HUES48 (cell line): ENCODE results near the gene RASEF.

ENCODE experiments used
- H3K27ac ChIP-seq: one replicate; pipeline ENCODE4 v1.7.0; 2013; ENCODE audit warnings: low read depth, low read length, inconsistent platforms
- H3K27me3 ChIP-seq: 2 replicates; pipeline ENCODE4 v1.6.1; 2013; ENCODE audit warnings: mild to moderate bottlenecking, low read length; ENCODE audit not compliant: control insufficient read depth, insufficient read depth
- H3K36me3 ChIP-seq: 2 replicates; pipeline ENCODE4 v1.6.1; 2013; ENCODE audit warnings: low read length; ENCODE audit not compliant: control insufficient read depth, insufficient read depth
- H3K4me1 ChIP-seq: 2 replicates; pipeline ENCODE4 v1.6.1; 2013; ENCODE audit warnings: mild to moderate bottlenecking, low read length; ENCODE audit not compliant: control insufficient read depth, insufficient read depth
- H3K4me3 ChIP-seq: 2 replicates; pipeline ENCODE4 v1.5.1; 2013; ENCODE audit warnings: mild to moderate bottlenecking, low read depth, low read length
- H3K9ac ChIP-seq: 2 replicates; pipeline ENCODE4 v1.6.1; 2013; ENCODE audit warnings: mild to moderate bottlenecking, low read depth, low read length, moderate library complexity
- H3K9me3 ChIP-seq: 2 replicates; pipeline ENCODE4 v1.6.1; 2013; ENCODE audit warnings: low read length; ENCODE audit not compliant: control insufficient read depth, insufficient read depth

Gene RASEF

DNA sequence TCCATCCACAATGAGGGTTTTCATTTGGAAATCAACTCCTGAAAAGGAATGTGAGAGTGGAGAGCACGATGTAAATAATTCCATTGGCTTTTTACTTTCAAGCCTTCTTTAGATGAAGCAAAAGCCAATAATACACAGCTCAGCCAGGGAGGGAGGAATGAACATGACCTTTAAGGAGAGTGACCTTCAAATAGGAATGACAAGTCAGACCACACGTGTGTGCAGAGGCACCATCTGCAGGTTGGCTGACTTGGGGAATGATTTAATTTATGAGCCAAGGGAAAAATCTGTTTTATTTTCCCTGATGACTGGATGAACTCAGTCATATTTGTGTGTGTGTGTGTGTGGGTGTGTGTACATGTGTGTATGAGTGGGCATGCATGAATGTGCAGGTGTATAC, 64.5 kb downstream of the RASEF start:
- Histone ChIP-seq H3K9ac (no peak overlapping the region), H3K4me3 (no peak overlapping the region), H3K4me1 (peaks cover 8% of the 10 kb centered on the region; the same call in 1 of the 2 replicates), H3K9me3 (no peaks in the 10 kb centered on the region), H3K27me3 (no peaks in the 10 kb centered on the region), H3K27ac (no peak overlapping the region), H3K36me3 (no peaks in the 10 kb centered on the region)

GRCh38 chr9:82997476-82998140, 65.3 kb downstream of the RASEF start:
- H3K4me3 ChIP-seq: no peak overlapping the region
- H3K36me3 ChIP-seq: no peaks in the 10 kb centered on the region
- H3K27ac ChIP-seq: no peak overlapping the region
- no peaks in the 10 kb centered on the region for H3K27me3 ChIP-seq
- H3K9ac ChIP-seq: no peak overlapping the region
- H3K4me1 ChIP-seq: peaks cover 8% of the 10 kb centered on the region; the same call in 1 of the 2 replicates
- H3K9me3 ChIP-seq: no peaks in the 10 kb centered on the region

DNA sequence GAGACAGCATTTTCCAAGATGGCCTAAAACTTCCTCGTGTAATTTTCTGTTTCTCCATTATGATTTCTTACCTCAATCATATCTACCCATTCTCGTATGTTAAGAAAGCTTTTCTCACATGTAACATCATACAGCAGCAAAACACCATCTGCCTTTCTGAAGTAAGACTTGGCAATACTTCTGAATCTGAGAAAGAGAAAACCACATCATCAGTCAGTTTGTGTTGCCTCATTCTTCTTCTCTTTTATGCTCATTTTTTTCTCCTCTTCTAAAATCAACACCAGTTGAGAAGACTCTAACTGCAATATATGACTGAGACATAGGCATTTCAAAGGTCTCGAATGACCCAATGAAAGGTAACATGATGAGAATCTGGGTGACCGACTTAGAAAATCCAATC, 66.0 kb downstream of the RASEF start:
- H3K27me3 ChIP-seq: no peaks in the 10 kb centered on the region
- H3K4me3 ChIP-seq: no peak overlapping the region
- H3K9ac ChIP-seq: no peak overlapping the region
- H3K4me1 ChIP-seq: peaks cover 8% of the 10 kb centered on the region; the same call in 1 of the 2 replicates
- H3K9me3 ChIP-seq: no peaks in the 10 kb centered on the region
- H3K27ac ChIP-seq: no peak overlapping the region
- H3K36me3 ChIP-seq: no peaks in the 10 kb centered on the region

DNA sequence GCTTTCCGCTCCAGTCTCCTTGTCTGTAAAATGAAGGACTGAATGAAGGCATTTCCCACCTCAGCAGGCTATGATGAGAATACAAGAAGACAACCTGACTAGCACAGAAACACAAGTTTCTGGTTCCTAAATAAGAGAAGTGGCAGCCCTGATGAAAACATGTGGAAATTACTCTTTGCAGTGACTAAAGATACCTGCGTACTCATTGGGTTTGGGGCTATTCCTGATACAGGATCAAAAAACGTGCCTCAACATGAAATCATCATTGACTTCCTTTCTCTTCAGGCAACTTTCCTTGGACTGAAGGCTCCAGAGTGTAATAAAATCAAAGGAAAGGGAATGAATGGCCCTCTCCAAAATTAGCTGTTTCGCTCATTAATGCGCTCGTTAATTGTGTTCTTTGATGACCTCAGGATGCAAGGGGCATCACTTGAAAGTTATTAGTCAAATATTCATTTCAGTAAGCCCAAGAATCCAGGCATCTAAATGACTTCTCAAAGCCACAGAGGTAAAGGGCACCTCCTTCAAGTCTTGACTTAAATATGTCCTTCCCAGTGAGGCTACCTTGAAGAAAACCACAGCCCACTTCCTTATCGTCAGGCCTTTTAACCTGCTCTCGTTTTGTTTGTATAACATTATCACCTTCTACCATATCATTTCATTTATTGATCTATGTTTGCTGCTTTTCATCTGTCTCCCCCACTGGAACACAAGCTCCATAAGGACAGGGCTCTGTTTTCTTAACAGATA, 68.9 kb downstream of the RASEF start:
- H3K4me3 ChIP-seq: no peak overlapping the region
- no peaks in the 10 kb centered on the region for H3K36me3 ChIP-seq
- H3K27me3 ChIP-seq: no peaks in the 10 kb centered on the region
- H3K4me1 ChIP-seq: peaks cover 8% of the 10 kb centered on the region; the same call in 1 of the 2 replicates
- H3K27ac ChIP-seq: no peak overlapping the region
- H3K9ac ChIP-seq: no peak overlapping the region
- H3K9me3 ChIP-seq: no peaks in the 10 kb centered on the region

DNA sequence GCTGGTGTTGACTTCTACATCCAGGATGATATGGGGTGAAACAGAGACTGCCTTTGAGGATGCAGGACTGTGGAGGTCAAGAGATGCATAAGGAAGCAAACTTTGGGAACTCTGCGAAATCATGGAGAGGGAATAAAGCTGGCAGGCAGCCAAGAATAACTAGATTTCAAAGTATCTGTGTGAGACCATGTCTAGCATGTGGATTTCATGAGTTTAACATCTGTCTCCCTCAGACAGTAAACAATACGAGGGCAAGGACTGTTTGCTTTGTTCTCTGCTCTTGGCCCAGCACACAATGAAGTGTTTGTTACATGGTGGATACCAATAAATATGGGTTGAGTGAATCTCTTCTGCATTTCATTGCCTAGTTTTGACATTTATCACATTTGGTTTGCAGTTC, 71.3 kb downstream of the RASEF start:
- no peaks in the 10 kb centered on the region for H3K9me3 ChIP-seq
- H3K9ac ChIP-seq: no peak overlapping the region
- no peak overlapping the region for H3K27ac ChIP-seq
- no peaks in the 10 kb centered on the region for H3K36me3 ChIP-seq
- H3K4me1 ChIP-seq: no peaks in the 10 kb centered on the region
- H3K4me3 ChIP-seq: no peak overlapping the region
- no peaks in the 10 kb centered on the region for H3K27me3 ChIP-seq

GRCh38 chr9:82989929-82990328, 73.0 kb downstream of the RASEF start:
- Histone ChIP-seq H3K9me3 (no peaks in the 10 kb centered on the region), H3K27me3 (no peaks in the 10 kb centered on the region), H3K36me3 (no peaks in the 10 kb centered on the region), H3K4me1 (no peaks in the 10 kb centered on the region), H3K9ac (no peak overlapping the region), H3K27ac (no peak overlapping the region), H3K4me3 (no peak overlapping the region)

GRCh38 chr9:82988488-82988887, 74.5 kb downstream of the RASEF start:
- H3K4me1 ChIP-seq: no peaks in the 10 kb centered on the region
- H3K9ac ChIP-seq: no peak overlapping the region
- H3K27me3 ChIP-seq: no peaks in the 10 kb centered on the region
- no peaks in the 10 kb centered on the region for H3K9me3 ChIP-seq
- no peak overlapping the region for H3K27ac ChIP-seq
- no peaks in the 10 kb centered on the region for H3K36me3 ChIP-seq
- no peak overlapping the region for H3K4me3 ChIP-seq

DNA sequence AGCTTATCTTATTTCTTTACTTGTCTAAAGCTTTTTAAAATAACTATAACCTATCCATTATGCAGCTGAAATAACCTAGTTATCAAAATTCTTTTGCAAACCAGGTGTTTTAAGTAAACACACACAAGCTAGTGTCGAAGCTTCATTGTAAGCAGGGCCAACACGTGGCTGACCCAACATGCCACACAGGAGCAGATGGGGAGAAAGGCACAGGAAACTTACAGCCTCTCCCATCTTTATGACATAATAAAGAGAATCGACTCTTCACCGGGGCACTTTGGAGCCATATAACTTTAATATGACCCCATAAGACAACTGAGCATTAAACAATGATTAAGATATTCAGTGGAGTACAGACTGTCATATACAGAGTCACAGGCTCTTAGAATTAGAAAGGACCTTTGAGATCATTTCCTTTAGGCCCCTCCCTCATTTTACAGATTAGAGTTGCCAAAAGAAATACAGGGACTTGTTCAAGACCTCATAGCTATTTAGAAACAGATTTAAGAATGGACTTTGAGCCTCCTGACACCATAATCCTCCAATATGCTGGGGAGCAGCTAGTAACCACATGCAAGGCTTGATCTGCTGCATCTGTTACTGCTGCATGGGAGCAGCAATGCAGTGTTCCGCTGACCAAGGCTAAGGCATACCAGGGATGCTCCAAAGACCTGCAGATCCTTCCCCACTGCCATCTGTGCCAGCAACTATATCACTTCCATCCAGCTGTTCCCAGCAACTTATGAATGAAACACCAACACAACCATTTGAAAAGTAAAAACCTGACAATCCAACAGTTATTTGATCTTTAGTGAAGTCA, 75.4 kb downstream of the RASEF start:
- Histone ChIP-seq H3K9me3 (no peaks in the 10 kb centered on the region), H3K9ac (no peak overlapping the region), H3K4me3 (no peak overlapping the region), H3K36me3 (no peaks in the 10 kb centered on the region), H3K27me3 (no peaks in the 10 kb centered on the region), H3K27ac (no peak overlapping the region), H3K4me1 (no peaks in the 10 kb centered on the region)

DNA sequence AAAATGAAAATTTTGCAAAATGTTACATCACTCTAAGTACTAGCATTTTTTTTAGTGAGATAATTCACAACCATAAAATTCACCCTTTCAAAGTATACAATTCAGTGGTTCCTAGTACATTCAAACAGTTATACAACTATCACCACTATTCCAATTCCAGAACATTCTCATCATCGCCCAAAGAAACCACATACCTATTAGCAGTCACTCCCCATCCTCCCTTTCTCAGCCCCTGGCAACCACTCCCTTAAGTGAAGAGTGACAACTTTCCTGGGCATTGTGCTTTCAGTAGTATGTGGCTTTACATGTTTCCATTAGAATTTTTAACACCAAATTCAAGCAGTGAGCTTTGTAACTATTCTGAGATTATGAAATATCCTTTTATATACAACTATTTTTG, 81.4 kb downstream of the RASEF start:
- no peaks in the 10 kb centered on the region for H3K4me1 ChIP-seq
- no peak overlapping the region for H3K9ac ChIP-seq
- no peak overlapping the region for H3K4me3 ChIP-seq
- no peaks in the 10 kb centered on the region for H3K9me3 ChIP-seq
- H3K27me3 ChIP-seq: no peaks in the 10 kb centered on the region
- no peaks in the 10 kb centered on the region for H3K36me3 ChIP-seq
- no peak overlapping the region for H3K27ac ChIP-seq

DNA sequence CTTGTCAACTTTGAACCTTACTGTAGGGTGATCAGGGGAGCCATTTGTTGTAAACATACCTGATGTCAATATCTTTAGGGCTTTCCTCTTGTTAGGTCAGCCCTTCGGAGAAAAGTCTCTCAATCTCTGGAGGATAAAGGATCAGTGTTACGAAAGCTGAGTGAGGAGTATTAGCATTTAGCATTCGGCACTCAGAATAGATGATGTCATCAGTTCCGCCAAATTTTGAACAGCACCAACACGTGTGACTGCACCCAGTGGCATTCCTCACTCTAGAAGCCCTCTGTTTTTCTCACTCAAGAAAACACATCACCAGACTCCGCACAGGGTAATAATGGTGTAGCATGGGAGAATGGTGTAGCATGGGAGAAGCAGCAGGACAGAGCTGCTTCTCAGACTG, 87.8 kb downstream of the RASEF start:
- no peak overlapping the region for H3K4me3 ChIP-seq
- H3K27me3 ChIP-seq: no peaks in the 10 kb centered on the region
- H3K36me3 ChIP-seq: no peaks in the 10 kb centered on the region
- no peaks in the 10 kb centered on the region for H3K4me1 ChIP-seq
- no peak overlapping the region for H3K9ac ChIP-seq
- H3K27ac ChIP-seq: no peak overlapping the region
- H3K9me3 ChIP-seq: no peaks in the 10 kb centered on the region

DNA sequence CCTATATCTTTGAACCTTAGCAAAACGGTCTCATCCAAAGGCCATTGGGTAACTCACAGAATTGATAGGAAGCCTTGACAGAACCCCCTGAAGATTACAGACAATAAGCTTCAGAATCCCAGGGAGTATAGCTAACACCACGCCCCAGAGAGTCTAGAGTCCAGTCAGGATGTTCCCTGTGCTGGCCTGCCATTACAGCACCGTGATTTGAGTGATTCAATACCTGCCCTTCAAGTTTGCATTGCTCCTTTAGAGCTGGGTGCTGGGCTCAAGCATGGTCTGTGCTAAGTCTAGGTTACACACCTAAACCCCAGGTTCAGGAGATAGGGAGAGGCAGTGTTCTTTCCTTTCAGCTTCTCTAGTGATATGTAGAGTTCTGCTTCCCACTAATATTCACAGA, 90.5 kb downstream of the RASEF start:
- H3K27ac ChIP-seq: no peak overlapping the region
- H3K4me3 ChIP-seq: no peak overlapping the region
- no peaks in the 10 kb centered on the region for H3K36me3 ChIP-seq
- H3K9ac ChIP-seq: no peak overlapping the region
- no peaks in the 10 kb centered on the region for H3K4me1 ChIP-seq
- no peaks in the 10 kb centered on the region for H3K27me3 ChIP-seq
- no peaks in the 10 kb centered on the region for H3K9me3 ChIP-seq
